NCI-H1436 treated with DMSO at 0.1 percent for 48 hours (cell line): Measurements from ENCODE around the gene FREM2.

Experiments
- DNase-seq: peaks from one replicate; lab custom pipeline; 2025; lab: John Stamatoyannopoulos, UW

The FREM2 gene, protein sequence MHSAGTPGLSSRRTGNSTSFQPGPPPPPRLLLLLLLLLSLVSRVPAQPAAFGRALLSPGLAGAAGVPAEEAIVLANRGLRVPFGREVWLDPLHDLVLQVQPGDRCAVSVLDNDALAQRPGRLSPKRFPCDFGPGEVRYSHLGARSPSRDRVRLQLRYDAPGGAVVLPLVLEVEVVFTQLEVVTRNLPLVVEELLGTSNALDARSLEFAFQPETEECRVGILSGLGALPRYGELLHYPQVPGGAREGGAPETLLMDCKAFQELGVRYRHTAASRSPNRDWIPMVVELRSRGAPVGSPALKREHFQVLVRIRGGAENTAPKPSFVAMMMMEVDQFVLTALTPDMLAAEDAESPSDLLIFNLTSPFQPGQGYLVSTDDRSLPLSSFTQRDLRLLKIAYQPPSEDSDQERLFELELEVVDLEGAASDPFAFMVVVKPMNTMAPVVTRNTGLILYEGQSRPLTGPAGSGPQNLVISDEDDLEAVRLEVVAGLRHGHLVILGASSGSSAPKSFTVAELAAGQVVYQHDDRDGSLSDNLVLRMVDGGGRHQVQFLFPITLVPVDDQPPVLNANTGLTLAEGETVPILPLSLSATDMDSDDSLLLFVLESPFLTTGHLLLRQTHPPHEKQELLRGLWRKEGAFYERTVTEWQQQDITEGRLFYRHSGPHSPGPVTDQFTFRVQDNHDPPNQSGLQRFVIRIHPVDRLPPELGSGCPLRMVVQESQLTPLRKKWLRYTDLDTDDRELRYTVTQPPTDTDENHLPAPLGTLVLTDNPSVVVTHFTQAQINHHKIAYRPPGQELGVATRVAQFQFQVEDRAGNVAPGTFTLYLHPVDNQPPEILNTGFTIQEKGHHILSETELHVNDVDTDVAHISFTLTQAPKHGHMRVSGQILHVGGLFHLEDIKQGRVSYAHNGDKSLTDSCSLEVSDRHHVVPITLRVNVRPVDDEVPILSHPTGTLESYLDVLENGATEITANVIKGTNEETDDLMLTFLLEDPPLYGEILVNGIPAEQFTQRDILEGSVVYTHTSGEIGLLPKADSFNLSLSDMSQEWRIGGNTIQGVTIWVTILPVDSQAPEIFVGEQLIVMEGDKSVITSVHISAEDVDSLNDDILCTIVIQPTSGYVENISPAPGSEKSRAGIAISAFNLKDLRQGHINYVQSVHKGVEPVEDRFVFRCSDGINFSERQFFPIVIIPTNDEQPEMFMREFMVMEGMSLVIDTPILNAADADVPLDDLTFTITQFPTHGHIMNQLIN (N-terminal part only)

DNA sequence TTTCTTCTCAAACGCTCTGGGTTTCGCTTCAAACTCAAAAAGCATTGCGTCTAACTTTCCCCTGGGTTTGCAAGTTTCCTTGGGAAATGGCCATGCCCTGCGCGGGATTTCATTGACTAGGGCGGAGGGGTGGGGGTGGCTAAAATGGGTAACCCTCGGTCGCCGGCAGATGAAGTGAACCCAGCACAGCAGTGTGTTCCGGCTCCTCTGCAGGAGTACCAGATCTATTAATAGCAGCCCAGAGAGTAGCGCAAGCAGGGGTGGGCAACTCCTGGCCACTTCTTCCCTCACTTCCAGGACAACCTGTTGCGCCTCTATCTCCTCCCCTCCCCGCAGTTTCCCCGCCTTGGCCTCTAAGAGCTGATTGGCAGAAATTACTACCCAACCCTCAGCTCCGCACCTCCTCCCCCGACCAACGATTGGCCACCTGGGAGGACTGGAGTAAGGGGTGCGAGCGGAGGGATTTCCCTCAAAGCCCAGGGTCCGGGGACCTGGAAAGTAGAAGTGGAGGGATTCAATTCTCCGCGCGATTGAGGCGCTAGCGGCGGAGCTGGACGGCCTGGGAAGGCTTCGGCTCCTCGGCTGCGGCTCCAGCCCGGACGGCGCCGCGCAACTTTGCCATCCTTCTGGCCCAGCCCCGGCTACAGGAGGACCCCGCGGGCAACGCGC, at the start of gene FREM2:
FREM2 (plus strand) TSS at position 501 of the 669 bp plus-strand sequence. CDS start 268 bp downstream, outside the sequence.
- peak; percentile 2 for DNase-seq

DNA sequence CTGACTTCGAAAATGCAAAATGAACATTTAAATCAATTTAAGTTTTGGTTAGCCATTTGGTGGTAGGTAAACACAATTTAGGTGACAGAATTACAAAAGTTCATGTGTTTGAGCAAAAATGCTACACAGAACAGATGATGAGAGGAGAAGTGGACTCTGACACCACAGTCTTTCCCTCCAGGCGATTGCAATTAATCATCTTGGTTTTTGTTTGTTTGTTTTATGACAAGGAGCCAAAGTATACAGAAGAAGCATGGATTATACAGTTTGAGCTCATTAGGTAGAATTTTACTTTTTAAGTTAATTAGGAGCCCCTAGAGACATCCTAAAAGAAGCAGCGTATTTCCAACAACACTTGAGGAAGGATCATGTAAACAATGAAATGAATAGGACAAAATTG, 49.3 kb upstream of the FREM2 start:
- DNase-seq: peak; percentile 22

DNA sequence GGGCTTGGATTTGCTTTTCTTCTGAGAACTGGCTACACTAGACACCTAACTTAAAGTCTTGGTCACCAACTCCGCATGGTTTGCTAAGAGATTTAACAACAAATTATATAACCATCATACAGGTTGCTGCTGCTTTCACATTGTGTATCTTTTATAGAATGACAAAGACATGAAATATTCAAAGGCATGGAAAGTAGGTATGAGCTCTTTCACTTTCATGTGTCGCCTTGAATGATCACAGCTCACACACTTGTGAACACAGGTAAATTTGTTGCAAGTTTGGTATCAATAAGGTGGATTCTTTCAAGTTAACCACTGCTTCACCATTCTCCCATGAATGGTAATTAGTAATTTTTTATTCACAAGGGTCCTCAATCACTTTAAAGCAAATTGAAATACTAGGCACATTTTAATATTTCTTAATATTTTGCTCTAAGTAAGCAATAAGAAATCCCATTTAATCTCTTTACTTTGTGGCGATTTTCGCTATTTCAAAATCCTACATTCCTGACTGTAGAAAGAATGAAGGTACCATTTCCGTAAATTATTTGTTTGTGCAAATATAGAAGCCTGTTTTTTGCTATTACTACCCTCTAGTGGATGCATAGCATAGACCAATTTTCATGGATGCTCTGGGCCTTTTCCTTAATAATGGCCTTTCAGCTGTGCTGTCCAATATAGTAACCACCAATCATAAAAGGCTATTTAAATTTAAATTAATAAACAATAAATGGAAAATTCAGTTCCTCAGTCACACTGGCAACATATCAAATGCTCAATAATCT, 45.5 kb upstream of the FREM2 start:
- no peak for DNase-seq

DNA sequence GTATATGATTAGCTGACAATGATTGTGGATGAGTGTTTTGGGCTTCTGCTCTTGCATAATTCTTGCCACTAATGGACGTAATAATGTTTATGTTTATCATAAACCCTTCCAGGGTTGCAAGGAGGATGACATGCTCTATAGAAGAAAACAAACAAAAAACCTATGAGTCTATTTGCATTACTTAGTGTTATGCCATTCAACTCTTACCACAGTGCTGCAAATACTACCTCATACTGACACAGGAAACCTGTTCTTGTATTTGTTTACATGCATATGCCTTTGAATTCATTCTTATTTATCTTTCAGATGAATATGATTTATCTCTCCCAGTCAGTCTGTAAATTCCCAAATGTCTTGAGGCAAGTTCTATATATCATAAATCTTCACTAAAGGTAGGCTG, 39.6 kb upstream of the FREM2 start:
- DNase-seq: no peak

DNA sequence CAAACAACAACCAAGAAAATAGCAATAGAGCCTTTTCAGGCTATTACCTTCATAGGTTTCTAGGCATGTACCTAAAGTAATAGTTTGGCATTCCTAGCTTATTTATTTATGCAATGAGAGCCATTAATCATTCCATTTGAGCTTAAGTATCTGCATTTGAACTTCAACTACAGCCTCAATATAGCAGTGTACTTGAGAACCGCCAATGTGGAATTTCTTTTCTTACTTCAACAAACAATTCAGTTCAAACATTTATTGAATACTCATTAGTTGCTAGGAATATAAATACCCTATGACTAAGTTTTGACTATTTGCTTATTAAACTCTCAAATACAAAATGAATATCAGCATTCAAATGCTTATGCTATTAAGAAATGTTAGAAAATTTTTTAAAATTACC, 38.0 kb upstream of the FREM2 start:
- DNase-seq: no peak

DNA sequence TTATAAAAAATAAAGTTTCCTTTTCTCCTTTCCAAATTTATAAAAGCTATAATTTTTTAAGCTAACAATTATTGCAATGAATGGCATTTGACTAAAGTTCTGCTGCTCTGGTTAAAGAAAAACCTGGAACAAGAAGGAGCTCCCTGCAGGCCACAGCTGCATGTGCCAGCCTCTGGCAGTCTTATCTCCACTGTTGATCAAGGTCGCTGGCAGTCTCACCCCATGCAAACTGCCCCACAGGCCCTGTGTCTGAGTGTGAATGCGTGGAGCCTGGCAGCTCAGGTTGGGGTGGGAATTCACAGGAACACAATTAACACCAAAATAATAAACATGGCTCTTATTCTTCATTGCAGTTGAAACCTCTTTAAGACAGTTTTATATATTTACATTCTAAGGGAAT, 30.2 kb upstream of the FREM2 start:
- DNase-seq: no peak

DNA sequence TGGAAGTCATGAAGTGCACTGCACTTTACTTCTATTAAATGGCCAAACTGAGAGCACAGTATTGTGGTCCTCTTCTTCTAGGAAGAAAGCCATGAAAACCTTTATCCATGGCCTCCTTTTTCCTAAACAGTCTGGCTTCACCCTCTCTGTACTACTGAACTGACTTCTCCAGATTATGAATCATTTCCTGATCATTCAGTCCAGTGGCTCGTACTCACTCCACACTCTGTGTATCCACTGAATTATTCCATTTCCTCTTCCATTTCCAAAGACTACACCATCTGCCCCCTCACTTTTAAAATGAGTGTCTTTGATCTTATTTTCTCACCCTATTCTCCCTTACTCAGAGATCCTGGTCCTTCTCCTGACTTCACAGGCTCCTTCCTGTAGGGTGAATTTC, 29.7 kb upstream of the FREM2 start:
- no peak for DNase-seq

DNA sequence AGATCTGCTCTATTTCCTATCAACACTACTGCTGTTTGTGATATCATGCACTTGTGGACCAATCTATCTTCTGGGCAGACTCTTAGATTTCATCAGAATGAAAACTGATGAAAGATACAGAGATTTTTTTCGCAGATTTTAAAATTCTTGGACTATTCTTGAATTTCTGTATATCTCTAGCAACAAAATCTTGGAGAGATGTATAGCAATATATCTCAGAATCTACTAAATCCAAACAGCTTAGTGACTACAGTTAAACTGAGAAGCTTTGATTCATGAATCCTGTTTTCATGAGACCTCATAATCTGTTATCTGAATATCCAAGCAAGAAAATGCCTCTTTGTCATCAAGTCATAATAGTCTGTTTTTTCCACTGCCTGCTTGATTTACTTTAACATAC, 28.0 kb upstream of the FREM2 start:
- no peak for DNase-seq

DNA sequence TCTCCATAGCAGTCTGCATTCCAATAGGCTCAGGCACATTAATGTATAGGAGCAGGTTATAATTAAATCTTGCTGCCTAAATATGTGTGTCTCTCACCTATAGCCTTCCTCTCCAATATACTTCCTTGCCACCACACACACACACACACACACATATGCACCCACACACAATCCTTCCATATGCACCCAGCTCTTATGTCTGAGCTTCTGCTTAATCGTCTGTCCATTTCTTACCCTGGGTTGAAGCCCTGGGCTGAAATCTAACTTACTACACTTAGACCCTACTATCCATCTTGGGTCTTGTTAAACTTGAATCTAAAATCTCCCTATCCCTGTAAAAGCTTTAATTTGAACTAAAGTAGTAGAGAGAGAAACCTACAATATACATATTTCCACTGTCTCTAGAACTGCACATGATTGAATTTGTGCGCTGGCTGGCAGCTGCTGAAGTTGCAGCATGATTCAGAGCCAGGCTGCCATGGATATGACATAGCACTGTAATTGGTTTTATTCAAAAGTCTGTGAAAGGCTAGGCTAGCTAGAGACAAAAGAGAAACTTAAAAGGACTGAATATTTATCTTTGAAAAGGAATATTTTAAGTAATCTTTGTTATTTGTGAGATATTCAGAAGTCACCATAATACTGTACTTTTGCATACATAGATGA, 25.7 kb upstream of the FREM2 start:
- DNase-seq: no peak

DNA sequence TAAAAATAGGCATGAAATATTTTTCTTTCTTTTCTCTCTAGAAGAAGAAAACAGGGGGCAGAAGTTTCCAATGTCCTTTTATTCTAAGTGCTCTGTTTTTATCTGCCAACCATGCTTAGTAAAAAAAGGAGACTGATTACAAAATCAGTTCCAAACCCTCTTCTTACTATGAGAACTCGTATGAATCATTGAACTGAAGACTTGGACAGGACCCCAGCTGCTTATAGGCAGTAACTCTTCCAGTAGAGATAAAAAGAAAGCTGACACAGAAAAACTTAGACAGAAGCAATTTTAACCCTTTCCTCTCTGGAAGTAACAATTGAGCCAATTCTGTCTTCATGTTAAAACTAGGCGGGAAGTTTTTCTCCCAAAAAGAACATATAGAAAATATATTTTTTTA, 24.5 kb upstream of the FREM2 start:
- no peak for DNase-seq

DNA sequence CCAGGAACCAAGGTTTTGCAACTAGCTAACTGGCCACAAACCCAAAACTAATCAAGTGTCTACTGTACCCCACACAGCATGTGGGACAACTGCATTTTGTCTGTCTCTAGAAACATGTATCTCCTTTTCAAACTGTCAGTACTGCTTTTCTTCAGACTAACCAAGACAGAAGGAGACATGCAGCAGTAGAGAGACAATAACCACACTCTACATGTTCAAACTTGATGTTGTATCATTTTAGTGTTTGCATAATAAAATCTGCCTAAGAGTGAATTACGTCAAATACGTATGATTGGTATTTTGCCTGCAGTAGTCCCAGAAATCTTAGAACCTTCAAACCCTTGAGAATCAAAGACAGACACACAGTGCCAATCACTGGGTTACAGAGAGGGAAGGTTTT, 22.0 kb upstream of the FREM2 start:
- no peak for DNase-seq

DNA sequence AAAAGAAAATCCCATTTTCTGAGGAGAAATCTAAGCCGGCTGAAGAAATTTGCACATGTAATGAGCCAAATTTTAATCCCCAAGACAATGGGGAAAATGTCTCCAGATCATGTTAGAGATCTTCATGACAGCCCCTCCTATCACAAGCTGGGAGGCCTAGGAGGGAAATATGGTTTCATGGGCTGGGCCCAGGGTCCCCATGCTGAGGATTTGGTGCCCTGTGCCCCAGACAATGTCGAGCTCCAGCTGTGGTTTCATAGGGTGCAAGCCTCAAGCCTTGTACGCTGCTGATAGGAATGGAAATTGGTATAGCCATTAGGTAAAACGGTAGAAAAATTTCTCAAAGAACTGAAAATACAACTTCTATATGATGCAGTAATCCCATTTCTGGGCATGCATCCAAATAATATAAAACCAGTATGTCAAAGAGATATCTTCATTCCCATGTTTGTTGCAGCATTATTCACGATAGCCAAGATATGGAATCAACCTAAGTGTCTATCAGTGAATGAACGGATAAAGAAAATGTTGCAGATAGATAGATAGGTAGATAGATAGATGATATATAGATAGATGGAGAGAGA, 19.3 kb upstream of the FREM2 start:
- DNase-seq: no peak

DNA sequence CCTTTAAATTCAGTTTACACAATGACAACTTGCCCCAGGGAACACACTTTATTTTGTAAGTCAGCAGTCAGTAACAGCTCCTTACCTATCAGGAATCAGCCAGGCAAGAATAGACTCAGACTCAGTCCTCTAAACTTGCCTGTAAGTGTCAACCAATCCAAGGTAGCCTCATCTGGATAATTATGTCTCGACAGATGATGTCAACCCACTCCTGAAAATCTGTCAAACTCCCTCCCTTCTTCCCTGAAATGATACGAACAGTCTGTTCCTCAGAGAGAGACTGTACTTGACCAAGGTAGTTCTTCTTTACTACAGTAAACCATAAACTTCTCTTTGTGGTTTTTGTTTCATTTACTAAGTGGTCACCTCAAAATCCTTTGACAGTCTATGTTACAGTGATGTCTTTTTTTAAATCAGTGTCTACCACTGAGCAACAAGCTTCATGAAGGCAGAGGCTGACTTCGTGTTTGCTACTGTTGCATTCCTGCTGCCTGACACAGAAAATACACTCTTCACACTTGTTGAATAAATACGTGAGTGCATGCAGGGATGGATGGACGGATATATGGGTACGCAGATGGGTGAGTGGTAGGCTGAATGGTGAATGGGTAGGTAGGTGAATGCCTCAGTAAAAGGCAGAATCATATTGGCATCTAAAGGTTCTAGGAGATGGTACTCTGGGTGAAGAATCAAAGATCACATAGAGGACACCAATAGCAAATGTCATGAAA, 17.5 kb upstream of the FREM2 start:
- no peak for DNase-seq

DNA sequence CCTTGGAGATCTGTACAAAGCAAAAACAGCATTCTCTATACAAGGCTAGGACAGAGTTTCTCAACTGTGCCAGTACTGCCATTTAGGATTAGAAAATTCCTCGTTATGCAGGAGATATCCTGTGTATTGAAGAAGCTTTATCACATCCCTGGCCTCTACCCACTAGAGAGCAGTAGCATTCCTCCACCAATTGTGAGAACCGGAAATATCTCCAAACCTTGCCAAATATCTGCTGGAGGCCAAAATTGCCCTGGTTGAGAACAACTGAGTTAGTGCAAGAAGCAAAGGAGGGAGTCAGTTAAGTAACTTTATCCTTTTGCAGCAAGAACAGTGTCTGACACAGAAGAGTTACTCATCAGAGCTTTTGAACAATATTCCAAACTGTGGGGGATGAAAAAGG, 16.2 kb upstream of the FREM2 start:
- no peak for DNase-seq

DNA sequence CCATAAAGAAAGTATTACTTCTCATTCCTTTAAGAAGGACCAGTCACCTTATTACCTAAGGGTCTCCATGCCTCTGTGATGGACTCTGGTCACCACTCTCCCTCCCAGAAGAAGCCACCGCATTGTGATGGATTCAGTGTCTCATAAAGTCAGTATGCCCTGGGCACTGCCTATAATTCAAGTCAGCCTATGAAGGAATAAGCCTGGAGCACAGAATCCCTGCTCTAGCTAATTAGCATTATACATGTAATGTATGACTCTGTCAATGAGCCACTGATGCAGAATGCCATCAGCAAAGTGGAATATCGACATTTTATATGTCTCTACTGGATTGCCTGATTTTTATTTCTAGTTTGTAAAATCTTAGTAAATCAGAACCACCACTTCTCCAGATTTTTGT, 14.9 kb upstream of the FREM2 start:
- DNase-seq: no peak

DNA sequence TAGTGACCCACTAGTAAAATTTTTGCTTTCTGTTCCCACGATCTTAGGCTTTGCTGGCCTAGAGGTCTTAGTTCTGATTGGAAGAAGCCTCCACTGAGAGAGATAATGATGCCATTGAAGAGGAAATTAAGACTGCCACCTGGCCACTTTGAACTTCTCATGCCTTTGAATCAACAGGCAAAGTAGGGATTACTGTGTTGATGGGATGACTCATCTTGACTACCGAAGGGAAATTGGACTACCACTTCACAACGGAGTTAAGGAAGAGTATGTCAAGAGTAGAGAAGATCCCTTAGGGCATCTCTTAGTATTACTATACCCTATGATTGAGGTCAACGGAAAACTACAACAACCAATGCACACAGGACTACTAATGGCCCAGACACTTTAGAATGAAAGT, 12.7 kb upstream of the FREM2 start:
- no peak for DNase-seq

DNA sequence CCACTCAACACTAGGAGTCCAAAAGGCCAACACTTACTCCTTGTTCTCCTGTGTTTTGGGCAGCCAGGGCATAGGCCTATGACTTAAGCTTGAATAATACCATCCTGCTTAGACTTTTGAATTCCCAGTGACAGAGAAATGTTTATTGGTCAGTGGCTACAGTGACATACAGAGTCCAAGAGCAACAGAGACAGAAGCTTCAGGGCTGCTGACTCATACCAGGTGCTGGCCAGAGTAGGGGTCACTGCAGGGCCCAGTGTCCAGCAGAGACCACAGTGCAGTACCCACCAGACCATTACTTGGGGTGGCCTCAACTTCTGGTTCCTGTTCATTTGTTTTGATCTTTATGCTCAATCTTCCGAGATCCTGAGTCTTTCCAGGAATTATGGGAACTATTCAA, 6.0 kb upstream of the FREM2 start:
- DNase-seq: no peak

DNA sequence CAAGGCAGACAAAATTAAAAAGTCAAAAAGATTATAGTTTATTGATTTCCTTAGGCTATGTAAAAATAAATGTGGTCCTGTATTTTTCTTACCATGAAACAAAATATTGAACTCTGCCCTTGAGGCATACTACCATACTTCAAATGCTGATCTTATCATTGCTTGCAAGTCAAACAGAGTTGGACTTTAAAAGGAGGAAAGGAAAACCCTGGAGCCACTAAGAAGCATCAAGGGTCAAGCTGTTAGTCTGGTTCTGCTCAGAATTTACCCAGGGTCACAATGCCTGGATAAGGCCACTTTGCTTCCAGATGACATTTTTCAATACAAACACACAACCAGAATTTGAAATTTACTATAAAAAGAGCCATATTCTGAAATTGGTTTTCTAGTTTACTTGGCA, 2.2 kb upstream of the FREM2 start:
- DNase-seq: no peak

DNA sequence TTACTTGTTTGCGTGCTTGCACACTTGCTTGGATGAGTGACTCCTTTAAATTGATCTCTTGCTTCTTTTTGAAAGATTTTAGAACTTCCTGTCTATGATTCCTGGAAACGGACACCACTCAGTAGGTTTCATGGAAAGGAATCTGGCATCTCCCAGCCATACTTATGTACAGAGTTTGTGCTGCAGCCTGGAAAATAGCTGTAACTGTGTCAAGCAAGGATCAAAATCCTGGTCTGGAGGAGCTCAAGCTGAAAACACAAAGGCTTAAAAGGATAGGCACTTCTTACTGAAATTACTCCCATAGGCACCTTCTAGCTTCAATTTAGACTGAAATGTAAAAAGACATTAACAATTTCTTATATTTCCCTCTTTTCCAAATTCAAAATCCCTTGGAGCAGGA, 1.4 kb upstream of the FREM2 start:
- DNase-seq: no peak
